GM12878 (cell line): Measurements from ENCODE around the gene JAML.

ENCODE experiments used
- EP300 ChIP-seq, 2 experiments: fragments of 150-350 bp in 1 of 2; IDR thresholded peaks; 2 replicates each; pipeline ENCODE4 v1.6.1; 2011 to 2012; ENCODE audit warnings: low read depth in 2 of 2, low read length in 2 of 2, borderline replicate concordance in 1 of 2, improper control_type of control experiment in 1 of 2, inconsistent platforms in 1 of 2; ENCODE audit not compliant: control insufficient read depth in 1 of 2
- EZH2 ChIP-seq: IDR thresholded peaks from 2 replicates; pipeline ENCODE4 v1.6.1; 2012; ENCODE audit warnings: low read depth, mild to moderate bottlenecking, control low read depth, inconsistent platforms, low read length, borderline replicate concordance; ENCODE audit not compliant: control insufficient read depth
- POLR2A ChIP-seq: IDR thresholded peaks from 2 replicates; pipeline ENCODE4 v1.6.1; 2011; ENCODE audit warnings: low read depth, mild to moderate bottlenecking, low read length
- POLR2AphosphoS5 ChIP-seq: IDR thresholded peaks from 2 replicates; pipeline ENCODE4 v1.6.1; 2011; ENCODE audit warnings: mild to moderate bottlenecking, low read length, inconsistent platforms
- TF ChIP-seq, protein P1 (sequence below): fragments of 450-650 bp; IDR thresholded peaks from 2 replicates; pipeline ENCODE4 v1.6.1; 2016; ENCODE audit warnings: mild to moderate bottlenecking, moderate library complexity, borderline replicate concordance
- TF ChIP-seq, protein P2 (sequence below), 3 experiments: IDR thresholded peaks in 2 of 3; conservative IDR thresholded peaks in 1 of 3; 2 replicates each; pipeline ENCODE4 v1.5.1; 2011; ENCODE audit warnings: low read depth in 3 of 3, low read length in 3 of 3, mild to moderate bottlenecking in 3 of 3, control low read depth in 2 of 3, moderate library complexity in 2 of 3, inconsistent platforms in 1 of 3, mixed read lengths in 1 of 3; ENCODE audit not compliant: control insufficient read depth in 2 of 3, insufficient read depth in 1 of 3; ENCODE audit errors: extremely low read depth in 1 of 3
- TF ChIP-seq, protein P3 (sequence below): IDR thresholded peaks from 2 replicates; pipeline ENCODE4 v1.6.1; 2011; ENCODE audit warnings: borderline replicate concordance, low read depth, mild to moderate bottlenecking, moderate library complexity, mixed read lengths, low read length; ENCODE audit not compliant: insufficient read depth; ENCODE audit errors: extremely low read length
- TF ChIP-seq, protein P4 (sequence below): IDR thresholded peaks from 2 replicates; pipeline ENCODE4 v1.6.1; 2011; ENCODE audit warnings: low read depth, mild to moderate bottlenecking, low read length, moderate library complexity, borderline replicate concordance; ENCODE audit errors: extremely low read depth

DNA sequence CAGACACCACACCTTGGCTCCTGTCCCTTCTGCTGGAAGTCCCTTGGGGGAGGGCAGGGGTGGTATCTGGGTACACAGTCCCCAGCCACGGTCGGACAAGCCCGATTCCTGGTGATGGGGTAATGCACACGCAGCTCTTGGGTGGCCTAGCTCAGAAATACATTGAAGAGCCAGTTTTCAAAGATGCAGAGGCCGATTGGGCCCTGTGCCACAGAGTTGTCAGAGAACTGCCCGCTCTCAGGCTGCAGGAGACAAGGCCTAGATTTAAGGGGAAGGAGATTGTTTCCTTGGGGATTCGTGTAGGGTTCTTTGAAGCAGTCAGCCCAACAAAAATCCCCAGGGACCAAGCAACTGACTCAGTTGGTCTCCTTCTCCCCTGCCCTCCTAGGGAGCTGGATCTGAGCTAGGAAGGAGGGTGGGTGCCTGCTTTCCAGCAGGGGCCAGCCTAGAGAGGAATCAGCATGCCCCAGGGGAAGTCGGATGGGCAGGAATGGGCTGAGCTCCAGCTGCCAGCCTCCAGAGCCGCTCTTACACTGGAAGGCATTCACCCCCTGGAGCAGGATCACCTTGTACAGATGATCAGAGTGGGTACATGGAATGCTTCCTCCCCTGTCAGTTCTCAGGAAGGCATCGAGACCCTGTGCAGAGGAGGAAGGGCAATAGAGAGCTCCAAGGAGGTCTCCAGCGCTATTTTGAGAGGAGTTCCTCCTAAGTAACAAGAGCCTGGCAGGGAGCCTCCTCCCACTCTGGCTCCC is 68.9 kb downstream of the JAML start:
- TF ChIP-seq POLR2A (no peak), EP300 (IDR thresholded peaks at IDR 0.05; ENCODE audit: borderline replicate concordance in 1 of 2, control insufficient read depth in 1 of 2, low read depth in 2 of 2, low read length in 2 of 2) (no peak), EZH2 (no peak), POLR2AphosphoS5 (no peak)
- TF ChIP-seq, protein P1, sequence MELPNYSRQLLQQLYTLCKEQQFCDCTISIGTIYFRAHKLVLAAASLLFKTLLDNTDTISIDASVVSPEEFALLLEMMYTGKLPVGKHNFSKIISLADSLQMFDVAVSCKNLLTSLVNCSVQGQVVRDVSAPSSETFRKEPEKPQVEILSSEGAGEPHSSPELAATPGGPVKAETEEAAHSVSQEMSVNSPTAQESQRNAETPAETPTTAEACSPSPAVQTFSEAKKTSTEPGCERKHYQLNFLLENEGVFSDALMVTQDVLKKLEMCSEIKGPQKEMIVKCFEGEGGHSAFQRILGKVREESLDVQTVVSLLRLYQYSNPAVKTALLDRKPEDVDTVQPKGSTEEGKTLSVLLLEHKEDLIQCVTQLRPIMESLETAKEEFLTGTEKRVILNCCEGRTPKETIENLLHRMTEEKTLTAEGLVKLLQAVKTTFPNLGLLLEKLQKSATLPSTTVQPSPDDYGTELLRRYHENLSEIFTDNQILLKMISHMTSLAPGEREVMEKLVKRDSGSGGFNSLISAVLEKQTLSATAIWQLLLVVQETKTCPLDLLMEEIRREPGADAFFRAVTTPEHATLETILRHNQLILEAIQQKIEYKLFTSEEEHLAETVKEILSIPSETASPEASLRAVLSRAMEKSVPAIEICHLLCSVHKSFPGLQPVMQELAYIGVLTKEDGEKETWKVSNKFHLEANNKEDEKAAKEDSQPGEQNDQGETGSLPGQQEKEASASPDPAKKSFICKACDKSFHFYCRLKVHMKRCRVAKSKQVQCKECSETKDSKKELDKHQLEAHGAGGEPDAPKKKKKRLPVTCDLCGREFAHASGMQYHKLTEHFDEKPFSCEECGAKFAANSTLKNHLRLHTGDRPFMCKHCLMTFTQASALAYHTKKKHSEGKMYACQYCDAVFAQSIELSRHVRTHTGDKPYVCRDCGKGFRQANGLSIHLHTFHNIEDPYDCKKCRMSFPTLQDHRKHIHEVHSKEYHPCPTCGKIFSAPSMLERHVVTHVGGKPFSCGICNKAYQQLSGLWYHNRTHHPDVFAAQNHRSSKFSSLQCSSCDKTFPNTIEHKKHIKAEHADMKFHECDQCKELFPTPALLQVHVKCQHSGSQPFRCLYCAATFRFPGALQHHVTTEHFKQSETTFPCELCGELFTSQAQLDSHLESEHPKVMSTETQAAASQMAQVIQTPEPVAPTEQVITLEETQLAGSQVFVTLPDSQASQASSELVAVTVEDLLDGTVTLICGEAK, result no peak
- TF ChIP-seq, protein P2, sequence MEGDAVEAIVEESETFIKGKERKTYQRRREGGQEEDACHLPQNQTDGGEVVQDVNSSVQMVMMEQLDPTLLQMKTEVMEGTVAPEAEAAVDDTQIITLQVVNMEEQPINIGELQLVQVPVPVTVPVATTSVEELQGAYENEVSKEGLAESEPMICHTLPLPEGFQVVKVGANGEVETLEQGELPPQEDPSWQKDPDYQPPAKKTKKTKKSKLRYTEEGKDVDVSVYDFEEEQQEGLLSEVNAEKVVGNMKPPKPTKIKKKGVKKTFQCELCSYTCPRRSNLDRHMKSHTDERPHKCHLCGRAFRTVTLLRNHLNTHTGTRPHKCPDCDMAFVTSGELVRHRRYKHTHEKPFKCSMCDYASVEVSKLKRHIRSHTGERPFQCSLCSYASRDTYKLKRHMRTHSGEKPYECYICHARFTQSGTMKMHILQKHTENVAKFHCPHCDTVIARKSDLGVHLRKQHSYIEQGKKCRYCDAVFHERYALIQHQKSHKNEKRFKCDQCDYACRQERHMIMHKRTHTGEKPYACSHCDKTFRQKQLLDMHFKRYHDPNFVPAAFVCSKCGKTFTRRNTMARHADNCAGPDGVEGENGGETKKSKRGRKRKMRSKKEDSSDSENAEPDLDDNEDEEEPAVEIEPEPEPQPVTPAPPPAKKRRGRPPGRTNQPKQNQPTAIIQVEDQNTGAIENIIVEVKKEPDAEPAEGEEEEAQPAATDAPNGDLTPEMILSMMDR (IDR thresholded peaks at IDR 0.05 in 2 of 3, conservative IDR thresholded peaks at IDR 0.05 in 1 of 3; ENCODE audit: control insufficient read depth in 2 of 3, extremely low read depth in 1 of 3, insufficient read depth in 1 of 3, low read depth in 3 of 3, low read length in 3 of 3), result no peak
- TF ChIP-seq, protein P3, sequence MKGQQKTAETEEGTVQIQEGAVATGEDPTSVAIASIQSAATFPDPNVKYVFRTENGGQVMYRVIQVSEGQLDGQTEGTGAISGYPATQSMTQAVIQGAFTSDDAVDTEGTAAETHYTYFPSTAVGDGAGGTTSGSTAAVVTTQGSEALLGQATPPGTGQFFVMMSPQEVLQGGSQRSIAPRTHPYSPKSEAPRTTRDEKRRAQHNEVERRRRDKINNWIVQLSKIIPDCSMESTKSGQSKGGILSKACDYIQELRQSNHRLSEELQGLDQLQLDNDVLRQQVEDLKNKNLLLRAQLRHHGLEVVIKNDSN, result no peak
- TF ChIP-seq, protein P4, sequence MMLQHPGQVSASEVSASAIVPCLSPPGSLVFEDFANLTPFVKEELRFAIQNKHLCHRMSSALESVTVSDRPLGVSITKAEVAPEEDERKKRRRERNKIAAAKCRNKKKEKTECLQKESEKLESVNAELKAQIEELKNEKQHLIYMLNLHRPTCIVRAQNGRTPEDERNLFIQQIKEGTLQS, result no peak
